GM12891 (cell line): ENCODE results near the gene TMEM255B.

ENCODE experiments used
- DNase-seq: peaks from one replicate; pipeline ENCODE4 v3.0.0; 2011; ENCODE audit warnings: low spot score; ENCODE audit not compliant: insufficient read length
- FAIRE-seq: peaks from 2 replicates; lab custom pipeline; 2011; peaks lifted over from hg19 to GRCh38; lab: Jason Lieb, UNC
- PAX5 ChIP-seq: IDR thresholded peaks from 2 replicates; pipeline ENCODE4 v1.6.1; 2011; ENCODE audit warnings: low read length, moderate library complexity, mild to moderate bottlenecking; ENCODE audit not compliant: insufficient read depth, severe bottlenecking
- POLR2A ChIP-seq: IDR thresholded peaks from 2 replicates; pipeline ENCODE4 v1.6.1; 2011; ENCODE audit warnings: low read depth, low read length, control low read depth
- POLR2AphosphoS5 ChIP-seq: IDR thresholded peaks from 2 replicates; pipeline ENCODE4 v1.6.1; 2011; ENCODE audit warnings: low read depth, low read length, control low read depth
- POU2F2 ChIP-seq: IDR thresholded peaks from 2 replicates; pipeline ENCODE4 v1.6.1; 2011; ENCODE audit warnings: low read depth, mild to moderate bottlenecking, control low read depth, low read length, moderate library complexity
- SPI1 ChIP-seq: IDR thresholded peaks from 2 replicates; pipeline ENCODE4 v1.6.1; 2011; ENCODE audit warnings: low read depth, low read length, control low read depth
- TAF1 ChIP-seq: IDR thresholded peaks from 2 replicates; pipeline ENCODE4 v1.6.1; 2011; ENCODE audit warnings: low read depth, low read length, control low read depth

The TMEM255B gene

DNA sequence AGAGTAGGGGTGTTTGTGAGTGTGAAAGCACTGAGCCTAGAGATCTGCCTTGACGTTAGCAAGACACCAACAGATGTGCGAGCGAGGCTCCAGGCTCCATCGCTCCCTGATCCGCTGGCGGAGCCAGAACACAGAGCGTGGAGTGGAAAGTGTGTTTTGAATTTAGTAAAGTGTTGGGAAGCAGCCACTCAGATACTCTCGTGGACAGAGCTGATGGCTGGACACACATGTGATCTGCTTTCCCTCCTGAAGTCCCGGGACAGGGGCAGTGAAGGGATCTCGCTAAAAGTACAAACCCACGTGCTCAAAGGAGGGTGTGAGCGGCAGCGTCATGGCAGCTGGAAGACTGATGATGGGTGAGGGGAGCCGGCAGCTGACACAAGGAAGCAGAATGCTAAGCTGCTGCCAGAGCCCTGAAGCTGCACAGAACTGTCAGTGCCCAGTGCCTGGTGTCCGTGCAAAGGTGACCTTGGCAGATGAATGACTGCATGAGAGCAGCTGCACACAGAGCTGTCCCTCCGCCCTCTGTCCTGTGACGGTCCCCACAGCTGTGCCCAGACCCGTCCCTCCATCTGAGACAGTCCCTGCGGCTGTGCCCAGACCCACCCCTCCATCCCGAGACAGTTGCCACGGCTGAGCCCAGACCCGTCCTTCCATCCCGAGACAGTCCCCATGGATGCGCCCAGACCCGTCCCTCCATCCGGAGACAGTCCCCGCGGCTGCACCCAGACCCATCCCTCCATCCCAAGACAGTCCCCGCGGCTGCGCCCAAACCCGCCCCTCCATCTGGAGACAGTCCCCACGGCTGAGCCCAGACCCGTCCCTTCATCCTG is 29.6 kb upstream of the TMEM255B start:
- DNase-seq (no peak), FAIRE-seq (no peak)
- no peak for TF ChIP-seq POU2F2
- no peak for TF ChIP-seq POLR2AphosphoS5
- no peak for TF ChIP-seq POLR2A
- TF ChIP-seq TAF1, result no peak
- TF ChIP-seq PAX5, result no peak
- TF ChIP-seq SPI1, result no peak

DNA sequence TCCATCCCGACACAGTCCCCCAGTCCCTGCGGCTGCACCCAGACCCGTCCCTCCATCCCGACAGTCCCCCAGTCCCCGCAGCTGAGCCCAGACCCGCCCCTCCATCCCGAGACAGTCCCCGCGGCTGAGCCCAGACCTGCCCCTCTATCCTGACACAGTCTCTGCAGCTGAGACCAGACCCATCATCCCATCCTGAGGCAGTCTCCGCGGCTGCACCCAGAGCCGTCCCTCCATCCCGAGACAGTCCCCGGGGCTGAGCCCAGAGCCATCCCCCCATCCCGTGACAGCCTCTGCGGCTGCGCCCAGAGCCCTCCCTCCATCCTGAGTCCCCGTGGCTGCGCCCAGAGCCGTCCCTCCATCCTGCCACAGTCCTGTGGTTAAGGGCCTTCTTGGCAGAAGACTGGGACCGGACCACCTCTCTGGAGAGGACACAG is 28.8 kb upstream of the TMEM255B start:
- DNase-seq (no peak), FAIRE-seq (no peak)
- TF ChIP-seq SPI1 (no peak), PAX5 (no peak), POLR2AphosphoS5 (no peak), POU2F2 (no peak), POLR2A (no peak), TAF1 (no peak)

DNA sequence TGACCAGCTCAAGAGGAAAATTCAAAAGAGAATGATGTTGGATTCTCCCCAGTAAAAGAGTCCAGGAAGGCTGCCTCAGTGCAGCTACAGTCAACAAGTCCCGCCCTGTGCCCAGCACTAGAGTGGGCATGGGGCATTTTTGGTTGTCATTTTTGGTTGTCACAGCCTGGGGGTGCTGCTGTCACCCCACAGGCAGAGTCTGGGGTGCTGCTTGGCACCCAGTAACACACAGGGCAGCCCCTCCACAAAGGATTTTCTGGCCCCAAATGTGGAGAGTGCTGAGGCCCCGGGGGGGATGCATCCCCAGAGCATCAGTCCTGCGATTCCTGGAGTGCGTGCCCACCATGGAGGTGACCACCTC is 28.2 kb upstream of the TMEM255B start:
- DNase-seq (no peak), FAIRE-seq (no peak)
- TF ChIP-seq POLR2A (no peak), SPI1 (no peak), TAF1 (no peak), PAX5 (no peak), POU2F2 (no peak), POLR2AphosphoS5 (no peak)

GRCh38 chr13:113731192-113732175 is 27.5 kb upstream of the TMEM255B start:
- DNase-seq, result no peak
- no peak for FAIRE-seq
- TF ChIP-seq TAF1 (no peak), POLR2A (no peak), POU2F2 (no peak), PAX5 (no peak), SPI1 (no peak), POLR2AphosphoS5 (no peak)

- DNase-seq, result no peak
- no peak for FAIRE-seq
Measured at GRCh38 chr13:113732176-113732960, 26.7 kb upstream of the TMEM255B start.

GRCh38 chr13:113732961-113733950 is 25.8 kb upstream of the TMEM255B start:
- DNase-seq (no peak), FAIRE-seq (peak; percentile 57)
- no peak for TF ChIP-seq POLR2A
- TF ChIP-seq POLR2AphosphoS5, result no peak
- no peak for TF ChIP-seq PAX5
- no peak for TF ChIP-seq POU2F2
- TF ChIP-seq TAF1, result no peak
- no peak for TF ChIP-seq SPI1

More at GRCh38 chr13:113732176-113732960, 26.7 kb upstream of the TMEM255B start:
- no peak for TF ChIP-seq POLR2AphosphoS5
- TF ChIP-seq POU2F2, result no peak
- TF ChIP-seq TAF1, result no peak
- TF ChIP-seq SPI1, result no peak
- TF ChIP-seq PAX5, result no peak
- no peak for TF ChIP-seq POLR2A

DNA sequence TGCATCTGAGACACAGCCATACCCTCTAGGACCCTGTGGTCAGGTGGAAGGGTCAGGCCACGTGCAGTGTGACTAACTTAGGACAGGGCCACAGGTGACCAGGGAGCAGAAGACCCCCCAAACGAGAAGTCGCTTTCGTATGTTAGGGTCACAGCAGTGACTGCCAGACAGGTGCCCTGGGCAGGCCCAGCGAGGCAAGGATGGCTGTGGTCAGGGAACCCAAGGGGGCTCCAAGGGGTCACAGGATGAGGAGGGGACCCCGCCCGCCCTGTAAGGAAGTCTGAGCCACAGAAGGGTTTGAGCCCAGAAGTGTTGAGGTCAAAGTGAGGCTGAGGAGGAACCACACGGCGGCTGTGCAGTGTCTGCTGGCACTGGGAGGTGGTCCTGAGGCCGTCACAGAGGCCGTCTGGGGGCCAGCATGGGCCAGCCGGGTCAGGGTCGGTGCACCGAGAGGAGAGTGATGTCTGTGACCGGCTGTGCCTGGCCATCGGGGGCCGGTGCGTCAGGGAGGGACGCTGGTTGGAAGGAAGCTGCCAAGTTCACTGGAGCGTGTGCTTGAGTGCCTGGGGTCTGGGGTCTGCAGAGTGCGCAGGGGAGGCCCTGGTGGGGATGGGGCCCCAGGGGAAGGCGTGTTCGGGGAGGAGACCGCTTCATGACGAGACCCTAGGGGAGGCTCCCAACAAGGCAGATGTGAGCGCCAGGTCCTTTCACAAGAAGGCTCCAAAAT is 24.8 kb upstream of the TMEM255B start:
- DNase-seq (no peak), FAIRE-seq (no peak)
- TF ChIP-seq POU2F2 (no peak), POLR2AphosphoS5 (no peak), POLR2A (no peak)

DNA sequence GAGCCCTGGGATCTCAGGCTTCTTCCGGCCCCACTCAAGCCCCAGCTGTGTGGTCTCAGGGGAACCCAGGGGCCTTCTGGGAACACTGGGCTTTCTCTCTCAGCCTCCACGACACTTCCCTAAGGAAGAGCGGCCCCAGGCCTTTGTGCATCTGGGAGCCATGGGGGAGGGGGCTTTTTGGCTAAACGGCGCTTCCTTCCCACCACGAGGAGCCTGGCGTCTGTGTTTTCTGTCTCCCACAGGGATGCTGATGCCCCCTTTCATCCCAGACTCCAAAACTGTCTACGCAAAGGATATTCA is 24.2 kb upstream of the TMEM255B start:
- FAIRE-seq (no peak), DNase-seq (no peak)
- TF ChIP-seq POU2F2, result no peak
- no peak for TF ChIP-seq POLR2AphosphoS5
- no peak for TF ChIP-seq PAX5
- no peak for TF ChIP-seq SPI1
- no peak for TF ChIP-seq POLR2A
- no peak for TF ChIP-seq TAF1
